Measurements from ENCODE around the gene TBC1D30.

DNA sequence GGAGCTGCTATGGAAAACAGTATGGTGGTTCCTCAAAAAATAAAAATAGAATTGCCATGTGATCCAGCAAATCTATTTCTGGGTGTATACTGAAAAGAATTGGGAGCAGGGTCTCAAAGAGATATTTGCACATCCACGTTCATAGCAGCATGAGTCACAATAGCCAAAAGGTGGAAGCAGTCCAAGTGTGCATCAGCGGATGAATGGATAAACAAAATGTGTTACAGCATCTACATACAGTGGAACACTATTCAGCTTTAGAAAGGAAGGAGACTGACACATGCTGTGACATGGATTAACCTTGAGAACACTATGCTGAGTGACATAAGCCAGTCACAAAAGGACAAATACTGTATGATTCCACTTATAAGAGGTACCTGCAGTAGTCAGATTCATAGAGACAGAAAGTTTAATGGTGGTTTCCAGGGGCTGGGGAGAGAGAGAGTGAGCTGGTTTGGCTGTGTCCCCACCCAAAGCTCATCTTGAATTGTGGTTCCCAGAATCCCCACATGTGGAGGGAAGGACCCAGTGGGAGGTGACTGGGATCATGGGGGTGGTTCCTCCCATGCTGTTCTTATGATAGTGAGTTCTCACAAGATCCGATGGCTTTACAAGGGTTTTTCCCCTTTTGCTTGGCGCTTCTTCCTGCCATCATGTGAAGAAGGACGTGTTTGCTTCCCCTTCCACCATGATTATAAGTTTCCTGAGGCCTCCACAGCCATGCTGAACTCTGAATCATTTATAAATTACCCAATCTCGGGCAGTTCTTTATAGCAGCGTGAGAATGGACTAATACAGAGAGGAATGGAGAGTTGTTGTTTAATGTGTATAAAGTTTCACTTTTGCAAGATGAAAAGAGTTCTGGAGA lies 17.6 kb upstream of the TBC1D30 start:
- TF ChIP-seq CTCF (IDR thresholded peaks at IDR 0.05) (no peak), POLR2AphosphoS5 (IDR thresholded peaks at IDR 0.05) (no peak)

Data from upper lobe of left lung (tissue), 4 donors.